ENCODE data around the gene DNAH12.
A peak's percentile ranks its signal among the peaks of the same experiment; 100 is the strongest.
"Not testable (repeated sequence)": the region's sequence is repeated elsewhere in the genome, so short reads cannot be mapped to it uniquely, and the experiment has no call there.

DNAH12 gene

DNA sequence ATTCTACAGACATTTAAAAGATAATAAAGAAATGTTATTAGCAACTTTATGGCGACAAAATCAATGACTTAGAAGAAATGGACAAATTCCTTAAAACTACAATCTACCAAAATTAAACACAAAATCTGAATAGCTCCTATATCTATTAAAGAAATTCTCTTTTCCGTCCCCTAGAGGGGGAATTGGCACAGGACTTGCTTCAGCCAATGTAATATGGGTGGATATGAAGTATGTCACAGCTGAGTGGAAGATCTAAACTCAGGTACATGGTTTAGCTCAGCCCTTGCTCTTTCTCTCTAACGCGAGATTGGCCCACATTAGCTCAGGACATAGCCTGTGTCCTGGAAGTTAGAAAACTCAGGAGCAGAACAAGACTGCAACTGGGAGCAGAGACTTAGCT, 79.3 kb downstream of the DNAH12 start:
- ATAC-seq, result peak; percentile 63

DNA sequence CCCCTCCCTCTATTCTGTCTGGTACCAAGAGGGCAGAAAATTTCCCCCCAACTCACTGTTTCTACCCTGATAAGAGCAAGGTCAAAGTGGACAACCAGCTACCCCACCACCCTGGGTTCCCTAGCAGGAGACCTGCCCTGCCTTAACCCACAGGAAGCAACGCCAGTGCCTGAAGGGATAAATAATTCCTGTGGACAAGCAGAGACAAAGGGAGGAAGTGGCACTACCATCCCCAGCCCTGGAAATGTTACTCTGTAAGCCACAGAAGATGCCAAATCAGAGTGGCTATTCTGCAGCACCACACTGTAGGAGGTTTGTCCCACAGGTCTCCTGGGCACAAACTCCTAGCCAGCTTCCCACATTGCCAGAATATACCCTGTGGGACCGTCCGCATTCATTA, 80.1 kb downstream of the DNAH12 start:
- TF ChIP-seq ZNF565 (CRISPR knock-in tag; conservative IDR thresholded peaks at IDR 0.05; ENCODE audit: low read depth) (no peak), ZFP3 (CRISPR knock-in tag; IDR thresholded peaks at IDR 0.05) (no peak), OSR1 (CRISPR knock-in tag; IDR thresholded peaks at IDR 0.05) (no peak), CSDC2 (CRISPR knock-in tag; IDR thresholded peaks at IDR 0.05) (no peak)
- TF ChIP-seq, protein P1, sequence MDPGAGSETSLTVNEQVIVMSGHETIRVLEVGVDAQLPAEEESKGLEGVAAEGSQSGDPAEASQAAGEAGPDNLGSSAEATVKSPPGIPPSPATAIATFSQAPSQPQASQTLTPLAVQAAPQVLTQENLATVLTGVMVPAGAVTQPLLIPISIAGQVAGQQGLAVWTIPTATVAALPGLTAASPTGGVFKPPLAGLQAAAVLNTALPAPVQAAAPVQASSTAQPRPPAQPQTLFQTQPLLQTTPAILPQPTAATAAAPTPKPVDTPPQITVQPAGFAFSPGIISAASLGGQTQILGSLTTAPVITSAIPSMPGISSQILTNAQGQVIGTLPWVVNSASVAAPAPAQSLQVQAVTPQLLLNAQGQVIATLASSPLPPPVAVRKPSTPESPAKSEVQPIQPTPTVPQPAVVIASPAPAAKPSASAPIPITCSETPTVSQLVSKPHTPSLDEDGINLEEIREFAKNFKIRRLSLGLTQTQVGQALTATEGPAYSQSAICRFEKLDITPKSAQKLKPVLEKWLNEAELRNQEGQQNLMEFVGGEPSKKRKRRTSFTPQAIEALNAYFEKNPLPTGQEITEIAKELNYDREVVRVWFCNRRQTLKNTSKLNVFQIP (CRISPR knock-in tag; IDR thresholded peaks at IDR 0.05; ENCODE audit: borderline replicate concordance, low read depth), result no peak
- no peak for ATAC-seq

More for the DNA sequence above, 79.3 kb downstream of the DNAH12 start:
- TF ChIP-seq, protein P2, sequence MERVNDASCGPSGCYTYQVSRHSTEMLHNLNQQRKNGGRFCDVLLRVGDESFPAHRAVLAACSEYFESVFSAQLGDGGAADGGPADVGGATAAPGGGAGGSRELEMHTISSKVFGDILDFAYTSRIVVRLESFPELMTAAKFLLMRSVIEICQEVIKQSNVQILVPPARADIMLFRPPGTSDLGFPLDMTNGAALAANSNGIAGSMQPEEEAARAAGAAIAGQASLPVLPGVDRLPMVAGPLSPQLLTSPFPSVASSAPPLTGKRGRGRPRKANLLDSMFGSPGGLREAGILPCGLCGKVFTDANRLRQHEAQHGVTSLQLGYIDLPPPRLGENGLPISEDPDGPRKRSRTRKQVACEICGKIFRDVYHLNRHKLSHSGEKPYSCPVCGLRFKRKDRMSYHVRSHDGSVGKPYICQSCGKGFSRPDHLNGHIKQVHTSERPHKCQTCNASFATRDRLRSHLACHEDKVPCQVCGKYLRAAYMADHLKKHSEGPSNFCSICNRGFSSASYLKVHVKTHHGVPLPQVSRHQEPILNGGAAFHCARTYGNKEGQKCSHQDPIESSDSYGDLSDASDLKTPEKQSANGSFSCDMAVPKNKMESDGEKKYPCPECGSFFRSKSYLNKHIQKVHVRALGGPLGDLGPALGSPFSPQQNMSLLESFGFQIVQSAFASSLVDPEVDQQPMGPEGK (CRISPR knock-in tag; IDR thresholded peaks at IDR 0.05; ENCODE audit: borderline replicate concordance), result no peak
- TF ChIP-seq, protein P3, sequence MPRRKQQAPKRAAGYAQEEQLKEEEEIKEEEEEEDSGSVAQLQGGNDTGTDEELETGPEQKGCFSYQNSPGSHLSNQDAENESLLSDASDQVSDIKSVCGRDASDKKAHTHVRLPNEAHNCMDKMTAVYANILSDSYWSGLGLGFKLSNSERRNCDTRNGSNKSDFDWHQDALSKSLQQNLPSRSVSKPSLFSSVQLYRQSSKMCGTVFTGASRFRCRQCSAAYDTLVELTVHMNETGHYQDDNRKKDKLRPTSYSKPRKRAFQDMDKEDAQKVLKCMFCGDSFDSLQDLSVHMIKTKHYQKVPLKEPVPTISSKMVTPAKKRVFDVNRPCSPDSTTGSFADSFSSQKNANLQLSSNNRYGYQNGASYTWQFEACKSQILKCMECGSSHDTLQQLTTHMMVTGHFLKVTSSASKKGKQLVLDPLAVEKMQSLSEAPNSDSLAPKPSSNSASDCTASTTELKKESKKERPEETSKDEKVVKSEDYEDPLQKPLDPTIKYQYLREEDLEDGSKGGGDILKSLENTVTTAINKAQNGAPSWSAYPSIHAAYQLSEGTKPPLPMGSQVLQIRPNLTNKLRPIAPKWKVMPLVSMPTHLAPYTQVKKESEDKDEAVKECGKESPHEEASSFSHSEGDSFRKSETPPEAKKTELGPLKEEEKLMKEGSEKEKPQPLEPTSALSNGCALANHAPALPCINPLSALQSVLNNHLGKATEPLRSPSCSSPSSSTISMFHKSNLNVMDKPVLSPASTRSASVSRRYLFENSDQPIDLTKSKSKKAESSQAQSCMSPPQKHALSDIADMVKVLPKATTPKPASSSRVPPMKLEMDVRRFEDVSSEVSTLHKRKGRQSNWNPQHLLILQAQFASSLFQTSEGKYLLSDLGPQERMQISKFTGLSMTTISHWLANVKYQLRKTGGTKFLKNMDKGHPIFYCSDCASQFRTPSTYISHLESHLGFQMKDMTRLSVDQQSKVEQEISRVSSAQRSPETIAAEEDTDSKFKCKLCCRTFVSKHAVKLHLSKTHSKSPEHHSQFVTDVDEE (CRISPR knock-in tag; IDR thresholded peaks at IDR 0.05), result no peak
- TF ChIP-seq ZNF70 (CRISPR knock-in tag; IDR thresholded peaks at IDR 0.05), result no peak
- TF ChIP-seq, protein P4, sequence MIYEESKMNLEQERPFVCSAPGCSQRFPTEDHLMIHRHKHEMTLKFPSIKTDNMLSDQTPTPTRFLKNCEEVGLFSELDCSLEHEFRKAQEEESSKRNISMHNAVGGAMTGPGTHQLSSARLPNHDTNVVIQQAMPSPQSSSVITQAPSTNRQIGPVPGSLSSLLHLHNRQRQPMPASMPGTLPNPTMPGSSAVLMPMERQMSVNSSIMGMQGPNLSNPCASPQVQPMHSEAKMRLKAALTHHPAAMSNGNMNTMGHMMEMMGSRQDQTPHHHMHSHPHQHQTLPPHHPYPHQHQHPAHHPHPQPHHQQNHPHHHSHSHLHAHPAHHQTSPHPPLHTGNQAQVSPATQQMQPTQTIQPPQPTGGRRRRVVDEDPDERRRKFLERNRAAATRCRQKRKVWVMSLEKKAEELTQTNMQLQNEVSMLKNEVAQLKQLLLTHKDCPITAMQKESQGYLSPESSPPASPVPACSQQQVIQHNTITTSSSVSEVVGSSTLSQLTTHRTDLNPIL (CRISPR knock-in tag; IDR thresholded peaks at IDR 0.05; ENCODE audit: low read depth), result no peak
- no peak for TF ChIP-seq BACH2 (CRISPR knock-in tag; IDR thresholded peaks at IDR 0.05; ENCODE audit: borderline replicate concordance)
- TF ChIP-seq OSR1 (CRISPR knock-in tag; IDR thresholded peaks at IDR 0.05), result no peak
- TF ChIP-seq TCF4 (CRISPR knock-in tag; IDR thresholded peaks at IDR 0.05; ENCODE audit: borderline replicate concordance), result no peak
- no peak for TF ChIP-seq TOX (CRISPR knock-in tag; IDR thresholded peaks at IDR 0.05; ENCODE audit: borderline replicate concordance)
- TF ChIP-seq ZFP30 (CRISPR knock-in tag; IDR thresholded peaks at IDR 0.05), result no peak
- TF ChIP-seq, protein P1 (CRISPR knock-in tag; IDR thresholded peaks at IDR 0.05; ENCODE audit: borderline replicate concordance, low read depth), result no peak
- TF ChIP-seq ESRRG (CRISPR knock-in tag; IDR thresholded peaks at IDR 0.05), result no peak
- TF ChIP-seq RARB (CRISPR knock-in tag; IDR thresholded peaks at IDR 0.05), result no peak

DNA sequence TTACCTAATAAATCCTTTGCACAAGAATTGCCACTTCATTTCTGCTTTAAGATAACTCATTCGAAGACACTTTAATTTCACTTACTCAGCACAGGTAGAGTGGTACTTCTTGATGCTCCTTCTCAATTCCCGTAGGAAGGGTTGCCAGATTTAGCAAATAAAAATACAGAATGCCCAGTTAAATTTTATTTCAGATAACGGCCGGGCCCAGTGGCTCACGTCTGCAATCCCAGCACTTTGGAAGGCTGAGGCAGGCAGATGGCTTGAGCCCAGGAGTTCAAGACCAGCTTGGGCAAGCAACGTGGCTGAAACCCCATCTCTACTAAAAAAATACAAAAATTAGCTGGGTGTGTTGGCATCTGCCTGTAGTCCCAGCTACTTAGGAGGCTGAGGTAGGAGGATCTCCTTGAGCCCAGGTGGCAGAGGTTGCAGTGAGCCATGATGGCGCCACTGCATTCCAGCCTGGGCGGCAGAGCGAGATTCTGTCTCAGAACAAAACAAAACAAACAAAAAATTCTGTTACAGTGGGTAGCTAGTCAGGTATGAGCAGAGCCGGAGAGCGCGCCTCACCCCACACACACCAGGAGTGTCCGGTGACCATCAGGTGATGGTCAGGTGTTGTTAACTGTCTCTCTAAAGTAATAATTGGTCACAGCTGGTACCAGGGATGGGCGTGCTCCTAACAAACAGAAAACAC, 92.8 kb downstream of the DNAH12 start:
- no peak for TF ChIP-seq CSDC2 (CRISPR knock-in tag; IDR thresholded peaks at IDR 0.05)
- TF ChIP-seq, protein P5, sequence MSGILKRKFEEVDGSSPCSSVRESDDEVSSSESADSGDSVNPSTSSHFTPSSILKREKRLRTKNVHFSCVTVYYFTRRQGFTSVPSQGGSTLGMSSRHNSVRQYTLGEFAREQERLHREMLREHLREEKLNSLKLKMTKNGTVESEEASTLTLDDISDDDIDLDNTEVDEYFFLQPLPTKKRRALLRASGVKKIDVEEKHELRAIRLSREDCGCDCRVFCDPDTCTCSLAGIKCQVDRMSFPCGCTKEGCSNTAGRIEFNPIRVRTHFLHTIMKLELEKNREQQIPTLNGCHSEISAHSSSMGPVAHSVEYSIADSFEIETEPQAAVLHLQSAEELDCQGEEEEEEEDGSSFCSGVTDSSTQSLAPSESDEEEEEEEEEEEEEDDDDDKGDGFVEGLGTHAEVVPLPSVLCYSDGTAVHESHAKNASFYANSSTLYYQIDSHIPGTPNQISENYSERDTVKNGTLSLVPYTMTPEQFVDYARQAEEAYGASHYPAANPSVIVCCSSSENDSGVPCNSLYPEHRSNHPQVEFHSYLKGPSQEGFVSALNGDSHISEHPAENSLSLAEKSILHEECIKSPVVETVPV (CRISPR knock-in tag; IDR thresholded peaks at IDR 0.05), result no peak
- ATAC-seq, result no peak

DNA sequence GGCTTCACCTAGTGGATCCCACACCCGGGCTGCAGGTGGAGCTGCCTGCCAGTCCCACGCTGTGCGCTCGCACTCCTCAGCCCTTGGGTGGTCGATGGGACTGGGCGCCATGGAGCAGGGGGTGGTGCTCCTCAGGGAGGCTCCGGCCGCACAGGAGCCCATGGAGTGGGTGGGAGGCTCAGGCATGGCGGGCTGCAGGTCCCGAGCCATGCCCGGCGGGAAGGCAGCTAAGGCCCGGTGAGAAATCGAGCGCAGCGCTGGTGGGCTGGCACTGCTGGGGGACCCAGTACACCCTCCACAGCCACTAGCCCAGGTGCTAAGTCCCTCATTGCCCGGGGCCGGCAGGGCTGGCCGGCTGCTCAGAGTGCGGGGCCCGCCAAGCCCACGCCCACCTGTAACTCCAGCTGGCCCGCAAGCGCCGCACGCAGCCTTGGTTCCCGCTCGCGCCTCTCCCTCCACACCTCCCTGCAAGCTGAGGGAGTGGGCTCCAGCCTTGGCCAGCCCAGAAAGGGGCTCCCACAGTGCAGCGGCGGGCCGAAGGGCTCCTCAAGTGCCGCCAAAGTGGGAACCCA, 94.8 kb downstream of the DNAH12 start:
- ATAC-seq, result not testable (repeated sequence)

DNA sequence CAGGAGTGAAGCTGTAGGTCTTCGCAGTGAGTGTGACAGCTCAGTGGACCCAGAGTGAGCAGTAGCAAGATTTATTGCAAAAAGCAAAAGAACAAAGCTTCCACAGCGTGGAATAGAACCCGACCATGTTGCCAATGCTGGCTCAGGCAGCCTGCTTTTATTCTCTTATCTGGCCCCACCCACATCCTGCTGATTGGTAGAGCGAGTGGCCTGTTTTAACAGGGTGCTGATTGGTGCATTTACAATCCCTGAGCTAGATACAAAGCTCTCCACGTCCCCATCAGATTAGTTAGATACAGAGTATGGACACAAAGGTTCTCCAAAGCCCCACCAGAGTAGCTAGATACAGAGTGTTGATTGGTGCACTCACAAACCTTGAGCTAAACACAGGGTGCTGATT, 95.7 kb downstream of the DNAH12 start:
- ATAC-seq, result not testable (repeated sequence)
